Astrocyte (in vitro differentiated cells and primary cell): Measurements from ENCODE around the gene ACTR3C. TPM values are rescaled to one million over a fixed set of nuclear protein-coding genes. Genes with fewer than 3 reads are reported as not detected.

Experiments
- DNase-seq: peaks from one replicate; pipeline ENCODE4 v3.0.0-alpha.2; 2010; ENCODE audit warnings: low read depth
- FAIRE-seq: peaks from 2 replicates; lab custom pipeline; 2011; peaks lifted over from hg19 to GRCh38; lab: Jason Lieb, UNC
- H2AFZ ChIP-seq: 2 replicates; pipeline ENCODE4 v1.6.0; 2012; ENCODE audit warnings: low read depth, low read length, inconsistent platforms
- H3K27ac ChIP-seq: 2 replicates; pipeline ENCODE4 v1.5.1; 2011; ENCODE audit warnings: low read depth, low read length, inconsistent platforms
- H3K27me3 ChIP-seq: 2 replicates; pipeline ENCODE4 v1.6.0; 2011; ENCODE audit warnings: low read length, inconsistent platforms; ENCODE audit not compliant: insufficient read depth
- H3K36me3 ChIP-seq: 2 replicates; pipeline ENCODE4 v1.5.1; 2011; ENCODE audit warnings: low read length, inconsistent platforms; ENCODE audit not compliant: insufficient read depth
- H3K4me1 ChIP-seq: 2 replicates; pipeline ENCODE4 v1.5.1; 2011; ENCODE audit warnings: low read length, inconsistent platforms; ENCODE audit not compliant: insufficient read depth
- H3K4me2 ChIP-seq: 2 replicates; pipeline ENCODE4 v1.6.0; 2012; ENCODE audit warnings: low read length, inconsistent platforms
- H3K4me3 ChIP-seq: 2 replicates; pipeline ENCODE4 v1.5.1; 2011; ENCODE audit warnings: low read depth, mild to moderate bottlenecking, low read length, inconsistent platforms; ENCODE audit not compliant: insufficient read depth
- H3K79me2 ChIP-seq: 2 replicates; pipeline ENCODE4 v1.6.0; 2012; ENCODE audit warnings: mild to moderate bottlenecking, low read length, inconsistent platforms; ENCODE audit not compliant: insufficient read depth
- H3K9ac ChIP-seq: 2 replicates; pipeline ENCODE4 v1.6.0; 2012; ENCODE audit warnings: mild to moderate bottlenecking, low read length, inconsistent platforms
- H3K9me3 ChIP-seq: 2 replicates; pipeline ENCODE4 v1.5.1; 2012; ENCODE audit warnings: low read depth, mild to moderate bottlenecking, low read length, inconsistent platforms; ENCODE audit not compliant: insufficient read depth
- H4K20me1 ChIP-seq: 2 replicates; pipeline ENCODE4 v1.6.0; 2012; ENCODE audit warnings: low read length, inconsistent platforms; ENCODE audit not compliant: insufficient read depth
- H3K27ac Mint-ChIP-seq: one replicate; pipeline ENCODE4 v1.8.0; 2021; ENCODE audit warnings: mild to moderate bottlenecking, mixed read lengths; ENCODE audit not compliant: unreplicated experiment
- H3K27me3 Mint-ChIP-seq: one replicate; pipeline ENCODE4 v1.8.0; 2021; ENCODE audit warnings: low read depth, mixed read lengths; ENCODE audit not compliant: unreplicated experiment
- H3K36me3 Mint-ChIP-seq: one replicate; pipeline ENCODE4 v1.8.0; 2021; ENCODE audit warnings: low read depth, mixed read lengths; ENCODE audit not compliant: unreplicated experiment
- H3K4me1 Mint-ChIP-seq: one replicate; pipeline ENCODE4 v1.8.0; 2021; ENCODE audit warnings: low read depth, mixed read lengths; ENCODE audit not compliant: unreplicated experiment
- H3K4me3 Mint-ChIP-seq: one replicate; pipeline ENCODE4 v1.8.0; 2021; ENCODE audit warnings: mild to moderate bottlenecking, moderate library complexity, mixed read lengths; ENCODE audit not compliant: unreplicated experiment
- H3K9me3 Mint-ChIP-seq: one replicate; pipeline ENCODE4 v1.8.0; 2021; ENCODE audit warnings: mild to moderate bottlenecking, mixed read lengths; ENCODE audit not compliant: unreplicated experiment
- CTCF ChIP-seq: IDR thresholded peaks from 2 replicates; pipeline ENCODE4 v1.5.1; 2011; ENCODE audit warnings: low read depth, mild to moderate bottlenecking, inconsistent platforms, low read length, moderate library complexity; ENCODE audit not compliant: insufficient read depth
- EZH2 ChIP-seq: IDR thresholded peaks from 2 replicates; pipeline ENCODE4 v1.6.1; 2012; ENCODE audit warnings: mild to moderate bottlenecking, low read length, inconsistent platforms; ENCODE audit not compliant: insufficient read depth
- total RNA-seq: library from RNA; stranded (reverse); gene quantifications from 2 replicates; pipeline ENCODE4 v1.2.1, GENCODE V29; 2021

Gene ACTR3C
- total RNA-seq, 1 donor from 2014 or later, result 0.25 TPM

DNA sequence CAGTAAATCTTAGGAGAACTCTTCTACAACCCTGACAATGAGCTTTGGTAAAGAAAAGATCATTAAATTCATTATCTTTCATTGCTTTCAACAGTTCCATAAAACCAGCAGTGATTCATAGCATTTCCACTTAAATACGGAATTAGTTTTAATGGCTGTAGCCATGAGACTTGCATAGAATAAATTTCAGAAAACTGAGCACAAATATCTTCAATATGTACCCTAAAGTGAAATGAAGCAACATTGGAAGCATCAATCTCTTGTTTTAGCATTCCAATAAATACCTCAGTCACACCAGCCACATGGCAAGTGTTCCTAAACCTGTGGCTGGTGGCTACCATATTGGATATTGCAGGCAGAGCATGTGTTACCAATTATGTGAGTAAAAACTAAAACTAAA is 21.7 kb upstream of the ACTR3C start:
- peaks cover 5% of the 10 kb centered on the region for H3K4me1 Mint-ChIP-seq
- DNase-seq, result no peak
- Histone ChIP-seq H3K36me3 (no peaks in the 10 kb centered on the region), H3K4me3 (no peak overlapping the region), H2AFZ (no peak overlapping the region), H3K9me3 (peaks cover 4% of the 10 kb centered on the region), H3K9ac (no peak overlapping the region), H3K79me2 (no peaks in the 10 kb centered on the region), H3K27ac (no peak overlapping the region), H3K4me2 (no peak overlapping the region), H4K20me1 (peaks cover 1% of the 10 kb centered on the region), H3K27me3 (peaks cover 20% of the 10 kb centered on the region), H3K4me1 (peaks cover 3% of the 10 kb centered on the region)
- peaks cover 32% of the 10 kb centered on the region for H3K27me3 Mint-ChIP-seq
- no peak for FAIRE-seq
- no peak overlapping the region for H3K4me3 Mint-ChIP-seq
- no peak for TF ChIP-seq CTCF
- no peak for TF ChIP-seq EZH2
- H3K36me3 Mint-ChIP-seq, result peaks cover 6% of the 10 kb centered on the region
- H3K9me3 Mint-ChIP-seq, result peaks cover 18% of the 10 kb centered on the region
- no peak overlapping the region for H3K27ac Mint-ChIP-seq

- no peak overlapping the region for H3K27ac Mint-ChIP-seq
- no peak for FAIRE-seq
- no peaks in the 10 kb centered on the region for H3K36me3 ChIP-seq
These were observed 21.0 kb upstream of the ACTR3C start for GRCh38 chr7:150344299-150344698.

More at GRCh38 chr7:150344299-150344698, 21.0 kb upstream of the ACTR3C start:
- peaks cover 12% of the 10 kb centered on the region for H3K4me1 Mint-ChIP-seq
- H3K9me3 Mint-ChIP-seq, result peaks cover 18% of the 10 kb centered on the region
- H3K4me1 ChIP-seq, result peaks cover 9% of the 10 kb centered on the region
- peaks cover 6% of the 10 kb centered on the region for H3K36me3 Mint-ChIP-seq
- H3K27me3 Mint-ChIP-seq, result peaks cover 39% of the 10 kb centered on the region
- no peak for DNase-seq
- no peak overlapping the region for H3K27ac ChIP-seq
- peaks cover 20% of the 10 kb centered on the region for H3K27me3 ChIP-seq
- no peaks in the 10 kb centered on the region for H3K79me2 ChIP-seq
- no peak overlapping the region for H2AFZ ChIP-seq
- TF ChIP-seq CTCF, result no peak
- TF ChIP-seq EZH2, result no peak
- peaks cover 7% of the 10 kb centered on the region for H4K20me1 ChIP-seq
- H3K4me3 Mint-ChIP-seq, result no peak overlapping the region
- no peak overlapping the region for H3K9ac ChIP-seq
- no peak overlapping the region for H3K4me2 ChIP-seq
- H3K9me3 ChIP-seq, result peaks cover 4% of the 10 kb centered on the region
- no peak overlapping the region for H3K4me3 ChIP-seq
